HepG2 (cell line): ENCODE data around the gene TFEB. TPM values are rescaled to one million over a fixed set of nuclear protein-coding genes. Genes with fewer than 3 reads are reported as not detected.

Experiments used
- HIC2 ChIP-seq: sonication (generic); formaldehyde crosslinking; IDR thresholded peaks from 2 replicates; pipeline ENCODE4 v1.9.0; 2022; ENCODE audit warnings: low read depth, missing genetic modification reagents
- KDM4B ChIP-seq: sonication (generic); formaldehyde crosslinking; IDR thresholded peaks from 2 replicates; pipeline ENCODE4 v1.4.0; 2020; ENCODE audit warnings: missing genetic modification reagents
- KDM6A ChIP-seq: IDR thresholded peaks from 2 replicates; pipeline ENCODE4 v1.6.1; 2016; ENCODE audit warnings: low read depth
- MIXL1 ChIP-seq: IDR thresholded peaks from 2 replicates; pipeline ENCODE4 v1.6.1; 2016
- MTF1 ChIP-seq: sonication (generic); formaldehyde crosslinking; IDR thresholded peaks from 2 replicates; pipeline ENCODE4 v1.5.0; 2020; ENCODE audit warnings: missing genetic modification reagents
- NFRKB ChIP-seq: fragments of 450-650 bp; IDR thresholded peaks from 2 replicates; pipeline ENCODE4 v1.6.1; 2017
- PRDM4 ChIP-seq: sonication (generic); formaldehyde crosslinking; IDR thresholded peaks from 2 replicates; pipeline ENCODE4 v1.9.0; 2021; ENCODE audit warnings: missing genetic modification reagents, borderline replicate concordance
- SCMH1 ChIP-seq: sonication (generic); formaldehyde crosslinking; IDR thresholded peaks from 2 replicates; pipeline ENCODE4 v1.9.0; 2021; ENCODE audit warnings: missing genetic modification reagents, mild to moderate bottlenecking, borderline replicate concordance
- STAT5B ChIP-seq: sonication (generic); formaldehyde crosslinking; IDR thresholded peaks from 2 replicates; pipeline ENCODE4 v1.4.0; 2020; ENCODE audit warnings: missing genetic modification reagents
- ZHX2 ChIP-seq, 2 experiments: sonication (generic) in 1 of 2; formaldehyde crosslinking in 1 of 2; IDR thresholded peaks; 2 replicates each; pipeline versions ENCODE4 v1.6.1 to v1.9.0; 2014 to 2022; ENCODE audit warnings: antibody characterized with exemption in 1 of 2, borderline replicate concordance in 1 of 2, inconsistent platforms in 1 of 2, low read depth in 1 of 2, missing genetic modification reagents in 1 of 2
- ZNF10 ChIP-seq: sonication (generic); formaldehyde crosslinking; IDR thresholded peaks from 2 replicates; pipeline ENCODE4 v1.4.0; 2020; ENCODE audit warnings: mild to moderate bottlenecking, low read depth, missing genetic modification reagents, borderline replicate concordance
- ZNF451 ChIP-seq: sonication (generic); formaldehyde crosslinking; IDR thresholded peaks from 2 replicates; pipeline ENCODE4 v1.5.0; 2020; ENCODE audit warnings: mild to moderate bottlenecking, missing genetic modification reagents
- ZNF609 ChIP-seq: sonication (generic); formaldehyde crosslinking; IDR thresholded peaks from 2 replicates; pipeline ENCODE4 v1.4.0; 2020; ENCODE audit warnings: mild to moderate bottlenecking, missing genetic modification reagents, borderline replicate concordance
- polyA plus RNA-seq, 8 experiments: library from polyadenylated mRNA; depleted of rRNA in 3 of 8; stranded (reverse) in 7 of 8; unstranded in 1 of 8; fragments of >200 nt; fragmentation: Illumina TruSeq in 4 of 8; extraction: Trizol in 4 of 8; gene quantifications; 2 replicates each; pipeline versions ENCODE4 v1.2.1 to v1.2.3, GENCODE V29; 2011 to 2016; ENCODE audit warnings: low read depth in 4 of 8, missing spikeins in 1 of 8, mixed read lengths in 1 of 8; ENCODE audit not compliant: insufficient read depth in 1 of 8
- total RNA-seq, 5 experiments: library from RNA; depleted of rRNA; stranded (reverse); fragments of >200 nt; fragmentation: Illumina TruSeq; extraction: Trizol; gene quantifications; 2 replicates each; pipeline ENCODE4 v1.2.3, GENCODE V29; 2016; ENCODE audit warnings: low read depth in 1 of 5

TFEB gene
- total and polyA plus RNA-seq, 2 of the 13 experiments (the other 11 are each of a cell fraction or from before 2014, with no cell fraction given), result 13.3 to 18.7 TPM

- TF ChIP-seq ZHX2 (IDR thresholded peaks at IDR 0.05; ENCODE audit: low read depth), result 0 out of 2 replicates have a peak, but pooled peaks have one; percentile 39
- TF ChIP-seq ZHX2 (CRISPR knock-in tag; IDR thresholded peaks at IDR 0.05; ENCODE audit: borderline replicate concordance), result 0 out of 2 replicates have a peak, but pooled peaks have one; percentile 56
- TF ChIP-seq PRDM4 (CRISPR knock-in tag), result no peak
- TF ChIP-seq STAT5B (CRISPR knock-in tag), result no peak
- peak; percentile 51; the same call in 1 of the 2 replicates for TF ChIP-seq KDM4B (CRISPR knock-in tag)
- no peak for TF ChIP-seq ZNF10
- TF ChIP-seq KDM6A (CRISPR knock-in tag), result no peak
- no peak for TF ChIP-seq SCMH1 (CRISPR knock-in tag)
- TF ChIP-seq MIXL1, result peak; percentile 79
- TF ChIP-seq NFRKB, result no peak
- no peak for TF ChIP-seq MTF1 (CRISPR knock-in tag)
- TF ChIP-seq ZNF609, result peak; percentile 66; the same call in 1 of the 2 replicates
- TF ChIP-seq ZNF451, result no peak
- no peak; the same call in 1 of the 2 replicates for TF ChIP-seq HIC2 (CRISPR knock-in tag)
Measured at GRCh38 chr6:41735427-41736185, at the start of gene TFEB (continued).
